ENCODE results near the gene DISC1.

GRCh38 chr1:231731268-231731667, 104.7 kb downstream of the DISC1 start:
- no peak for TF ChIP-seq POLR2A (IDR thresholded peaks at IDR 0.05; ENCODE audit: low read depth, low read length)
- no peak for TF ChIP-seq POLR2AphosphoS5 (IDR thresholded peaks at IDR 0.05; ENCODE audit: low read depth, low read length)
- no peak for TF ChIP-seq SPI1 (IDR thresholded peaks at IDR 0.05; ENCODE audit: low read depth, low read length)
- TF ChIP-seq TAF1 (IDR thresholded peaks at IDR 0.05; ENCODE audit: low read depth, low read length) = no peak
- no peak for TF ChIP-seq POU2F2 (IDR thresholded peaks at IDR 0.05; ENCODE audit: low read depth, low read length)
- no peak for TF ChIP-seq PAX5 (IDR thresholded peaks at IDR 0.05; ENCODE audit: insufficient read depth, low read length, severe bottlenecking)

Data from GM12891 (cell line).